Measurements from ENCODE around the gene GSC2. TPM values are rescaled to one million over a fixed set of nuclear protein-coding genes. Genes with fewer than 3 reads are reported as not detected.

GSC2 gene
- total and polyA plus RNA-seq, 2 of the 8 experiments (the other 6 are each of a cell fraction or from before 2014, with no cell fraction given) = 0.17 to 0.48 TPM

DNA sequence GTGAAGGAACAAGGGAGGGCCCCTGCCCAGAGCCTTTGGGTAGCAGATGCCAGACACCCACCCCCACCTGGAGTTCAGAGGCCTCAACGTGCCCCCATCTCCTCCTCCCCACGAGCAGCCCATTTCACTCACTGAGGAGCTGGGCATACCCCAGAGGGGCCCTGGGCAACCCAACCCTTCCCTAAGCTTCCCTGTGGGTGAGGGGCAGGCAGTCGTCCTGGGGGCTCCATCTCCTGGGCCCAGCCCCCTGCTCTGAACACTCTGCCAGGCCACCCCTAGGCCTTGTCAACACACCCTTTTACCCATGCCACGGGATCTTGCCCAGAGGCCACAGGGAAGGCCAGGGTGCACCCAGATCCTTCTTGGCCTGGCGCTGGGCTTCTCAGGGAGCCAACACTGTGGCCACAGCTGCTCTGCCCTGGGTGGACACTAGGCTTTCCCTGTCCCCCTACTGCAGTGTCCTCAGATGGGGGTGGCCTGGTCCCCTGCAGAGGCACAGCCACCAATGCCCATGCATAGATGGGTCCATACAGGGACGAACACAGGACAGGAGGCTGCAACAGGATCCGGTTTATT is 25.0 kb upstream of the GSC2 start:
- peaks cover 0 to 9% (median 0%) of the 10 kb centered on the region in 4 experiments; a peak in 2 of 8 replicates for H3K36me3 ChIP-seq (ENCODE audit: control insufficient read depth in 2 of 4, insufficient read depth in 4 of 4, low read length in 3 of 4)
- TF ChIP-seq RBBP5 (IDR thresholded peaks at IDR 0.05; ENCODE audit: borderline replicate concordance, low read depth, low read length) (no peak), POU5F1 (IDR thresholded peaks at IDR 0.05; ENCODE audit: low read depth, low read length) (no peak), TBP (IDR thresholded peaks at IDR 0.05; ENCODE audit: low read depth, low read length) (no peak), SP4 (IDR thresholded peaks at IDR 0.05; ENCODE audit: low read length) (no peak), CREB1 (IDR thresholded peaks at IDR 0.05) (no peak), KDM4A (IDR thresholded peaks at IDR 0.05; ENCODE audit: low read depth, low read length, severe bottlenecking) (no peak), SP1 (IDR thresholded peaks at IDR 0.05; ENCODE audit: low read depth, low read length) (no peak), BACH1 (IDR thresholded peaks at IDR 0.05; ENCODE audit: low read length) (no peak)
- no peak for FAIRE-seq
- peak overlapping the region; percentile 75; the same call in 1 of the 2 replicates for H2BK12ac ChIP-seq (ENCODE audit: low read depth, low read length)
- CTCF ChIA-PET (ENCODE audit: partially characterized antibody) = interaction anchor here (0.8 to 3.7 kb wide), 2 partner anchors 29 to 221 kb away, joined by 3 to 28 read pairs; partner anchors contain the start of gene ESS2
- 81% methylated on average over 7 of the region's 7 CpGs; no CpG with 5 or more reads in 1 of the 2 experiments for WGBS, 2 experiments (ENCODE audit: extremely low coverage in 1 of 2, insufficient coverage in 1 of 2, insufficient read length in 1 of 2, insufficient replicate concordance in 2 of 2, low coverage in 1 of 2, low lambda C conversion rate in 2 of 2, missing lambda C conversion rate in 1 of 2)
- H3K79me2 ChIP-seq (ENCODE audit: control insufficient read depth in 1 of 2, insufficient read depth in 2 of 2, low read length in 2 of 2) = peaks cover 5 to 31% of the 10 kb centered on the region in 2 experiments; a peak in 3 of 4 replicates
- peaks cover 18% of the 10 kb centered on the region for H3K79me1 ChIP-seq (ENCODE audit: low read depth, low read length)
- peaks cover 17% of the 10 kb centered on the region for H3K23me2 ChIP-seq (ENCODE audit: low read depth, low read length)
- no peaks in the 10 kb centered on the region for H3K9me3 ChIP-seq (ENCODE audit: insufficient read depth in 2 of 2, low read depth in 1 of 2, low read length in 1 of 2)
- peak overlapping the region in 1 of 2 experiments; percentile 95; a peak in 1 of 4 replicates for H3K4me2 ChIP-seq (ENCODE audit: insufficient read depth in 1 of 2, low read depth in 2 of 2, low read length in 2 of 2)
- H2AK5ac ChIP-seq (ENCODE audit: low read depth, low read length) = peak overlapping the region; percentile 61; the same call in 1 of the 2 replicates
- H2AFZ ChIP-seq (ENCODE audit: low read length) = no peak overlapping the region
- H4K5ac ChIP-seq (ENCODE audit: insufficient read length, low read depth, low read length) = no peak overlapping the region
- H3K27ac ChIP-seq (ENCODE audit: low read depth, low read length) = peak overlapping the region; percentile 59; the same call in 1 of the 2 replicates
- H3K9ac ChIP-seq (replicated peaks in 1 of 4; ENCODE audit: extremely low read depth in 1 of 4, low read depth in 3 of 4, low read length in 3 of 4) = peak overlapping the region in 1 of 4 experiments; percentile 20; a peak in 2 of 7 replicates
- H2BK5ac ChIP-seq (ENCODE audit: low read depth, low read length) = peak overlapping the region; percentile 90; the same call in 1 of the 2 replicates
- peaks cover 0 to 52% (median 34%) of the 10 kb centered on the region in 4 experiments; a peak in 6 of 7 replicates for H3K4me1 ChIP-seq (replicated peaks in 1 of 4; ENCODE audit: control insufficient read depth in 3 of 4, insufficient read depth in 4 of 4, low read length in 3 of 4)
- POLR2A ChIA-PET (ENCODE audit: partially characterized antibody) = interaction anchor here (1.1 to 2.2 kb wide), 4 partner anchors 9 to 305 kb away, joined by 3 to 15 read pairs (median 10); partner anchors contain the start of genes CDC45 and DGCR2
- peaks cover 5 to 10% (median 7%) of the 10 kb centered on the region in 4 experiments for H3K27me3 ChIP-seq (replicated peaks in 1 of 4; ENCODE audit: control insufficient read depth in 3 of 4, extremely low read depth in 1 of 4, insufficient read depth in 3 of 4, low read length in 3 of 4)
- H4K91ac ChIP-seq (replicated peaks; ENCODE audit: insufficient read length, low read length) = no peak overlapping the region
- no peak overlapping the region for H2BK20ac ChIP-seq (ENCODE audit: low read length)
- no peak overlapping the region for H3K56ac ChIP-seq (replicated peaks; ENCODE audit: insufficient read length, low read depth, low read length)
- H3K4me3 ChIP-seq (ENCODE audit: extremely low read depth in 1 of 4, insufficient read depth in 2 of 4, low read depth in 3 of 4, low read length in 4 of 4) = no peak overlapping the region
- no peak overlapping the region for H3K4ac ChIP-seq (replicated peaks; ENCODE audit: insufficient read length, low read depth, low read length)
- H3K18ac ChIP-seq (ENCODE audit: extremely low read depth, low read length) = peak overlapping the region; percentile 48; the same call in 1 of the 2 replicates
- H2BK120ac ChIP-seq (replicated peaks; ENCODE audit: low read depth, low read length) = no peak overlapping the region
- H4K20me1 ChIP-seq (replicated peaks in 1 of 2; ENCODE audit: control insufficient read depth in 1 of 2, insufficient read depth in 2 of 2, low read length in 2 of 2) = peaks cover 4 to 32% of the 10 kb centered on the region in 2 experiments
- no peak overlapping the region for H3K14ac ChIP-seq (ENCODE audit: insufficient read length)
- no peak for DNase-seq (ENCODE audit: low read depth in 1 of 2, low spot score in 2 of 2)
- no peak overlapping the region for H3K23ac ChIP-seq (ENCODE audit: insufficient read length)
- H4K8ac ChIP-seq (ENCODE audit: extremely low read depth, insufficient read depth, low read length) = peak overlapping the region; percentile 9; the same call in 1 of the 2 replicates
- H2BK15ac ChIP-seq (ENCODE audit: low read length) = no peak overlapping the region

Data from H1 (cell line).